CD4-positive, alpha-beta T cell treated with Interleukin-12 subunit alpha and Interleukin-12 subunit beta, for 1 hour (primary cell): ENCODE measurements around the gene GLRB.
"Not testable (repeated sequence)": the region's sequence is repeated elsewhere in the genome, so short reads cannot be mapped to it uniquely, and the experiment has no call there.

ENCODE experiments used
- DNase-seq: peaks from one replicate; pipeline ENCODE4 v3.0.0-alpha.2; 2020

GLRB gene

GRCh38 chr4:157141976-157142375 is 66.0 kb downstream of the GLRB start:
- no peak for DNase-seq

GRCh38 chr4:157143369-157143768 is 67.4 kb downstream of the GLRB start:
- no peak for DNase-seq

GRCh38 chr4:157151711-157152110 is 75.8 kb downstream of the GLRB start:
- no peak for DNase-seq

GRCh38 chr4:157165935-157166610 is 90.1 kb downstream of the GLRB start:
- no peak for DNase-seq

GRCh38 chr4:157170321-157170720 is 94.4 kb downstream of the GLRB start:
- no peak for DNase-seq

GRCh38 chr4:157172011-157172410 is 96.1 kb downstream of the GLRB start:
- DNase-seq = no peak

- DNase-seq = not testable (repeated sequence)
Observed at GRCh38 chr4:157180268-157180667, 104.3 kb downstream of the GLRB start.

GRCh38 chr4:157184300-157184699 is 108.3 kb downstream of the GLRB start:
- no peak for DNase-seq

GRCh38 chr4:157185363-157185762 is 109.4 kb downstream of the GLRB start:
- DNase-seq = no peak

GRCh38 chr4:157195374-157195773 is 119.4 kb downstream of the GLRB start:
- DNase-seq = no peak

- DNase-seq = no peak
Observed at GRCh38 chr4:157196046-157196445, 120.1 kb downstream of the GLRB start.

GRCh38 chr4:157204634-157205244 is 128.8 kb downstream of the GLRB start:
- DNase-seq = no peak

GRCh38 chr4:157217708-157218107 is 141.8 kb downstream of the GLRB start:
- DNase-seq = no peak

- no peak for DNase-seq
Observed at GRCh38 chr4:157219711-157220370, 143.9 kb downstream of the GLRB start.

- DNase-seq = no peak
Observed at GRCh38 chr4:157220371-157220881, 144.5 kb downstream of the GLRB start, which contains the start of gene GRIA2. Gene GRIA2 (plus strand): TSS chr4:157220728. CDS start chr4:157221043, 315 bp downstream.

GRCh38 chr4:157221426-157221894 is 145.5 kb downstream of the GLRB start:
- DNase-seq = no peak
